D721Med (cell line): ENCODE measurements around the gene RAI1.

ENCODE experiments used
- DNase-seq: peaks from one replicate; pipeline ENCODE4 v3.0.0; 2011; ENCODE audit warnings: low spot score; ENCODE audit not compliant: insufficient read length
- FAIRE-seq: peaks from 2 replicates; lab custom pipeline; 2011; peaks lifted over from hg19 to GRCh38; lab: Jason Lieb, UNC
- CTCF ChIP-seq: IDR thresholded peaks from 2 replicates; pipeline ENCODE4 v1.5.1; 2012; ENCODE audit warnings: mild to moderate bottlenecking, control low read depth; ENCODE audit not compliant: insufficient read depth; ENCODE audit errors: missing control alignments

RAI1 gene

GRCh38 chr17:17744116-17744515 is 62.9 kb downstream of the RAI1 start:
- FAIRE-seq (no peak), DNase-seq (no peak)
- no peak for TF ChIP-seq CTCF

DNA sequence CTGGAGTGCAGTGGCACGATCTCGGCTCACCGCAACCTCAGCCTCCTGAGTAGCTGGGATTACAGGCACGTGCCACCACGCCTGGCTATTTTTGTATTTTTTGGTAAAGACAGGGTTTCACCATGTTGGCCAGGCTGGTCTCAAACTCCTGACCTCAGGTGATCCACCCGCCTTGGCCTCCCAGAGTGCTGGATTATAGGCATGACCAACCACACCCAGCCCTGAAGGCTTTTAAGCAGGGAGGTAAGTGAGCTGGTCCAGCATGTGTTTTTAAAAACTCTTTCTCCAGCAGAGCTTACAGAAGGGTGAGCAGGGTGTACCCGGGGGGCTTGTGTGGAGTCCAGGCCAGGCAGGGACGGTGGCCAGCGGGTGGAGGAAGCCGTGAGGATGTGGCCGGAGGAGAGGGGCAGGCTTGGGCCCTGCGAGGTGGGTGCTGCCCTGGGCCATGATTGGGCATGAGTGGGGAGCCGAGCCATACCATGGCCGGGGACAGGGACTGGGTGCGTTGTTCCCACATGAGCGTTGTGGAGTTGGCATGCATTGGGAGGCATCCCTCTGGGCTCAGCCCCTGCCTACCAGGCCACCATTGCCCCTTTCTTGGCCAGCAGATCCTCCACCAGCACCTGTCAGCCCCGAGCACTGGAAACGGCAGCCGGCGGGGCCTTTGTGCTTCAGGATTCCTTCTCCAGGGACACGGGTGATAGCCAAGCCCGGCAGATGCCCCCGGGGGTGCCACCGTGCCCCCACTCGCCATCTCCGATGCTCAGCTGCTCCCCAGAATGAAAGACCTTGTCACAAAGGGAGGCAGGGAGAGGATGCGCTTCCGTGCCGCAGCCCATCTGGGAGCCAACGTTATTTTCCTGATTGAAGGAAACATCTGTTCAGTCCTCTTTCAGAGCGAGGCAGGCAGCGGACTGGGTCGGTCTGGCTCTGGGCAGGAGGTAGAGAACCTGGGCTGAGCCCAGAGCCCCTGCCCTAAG is 64.5 kb downstream of the RAI1 start:
- no peak for FAIRE-seq
- DNase-seq, result no peak
- TF ChIP-seq CTCF, result no peak

GRCh38 chr17:17748179-17748578 is 66.9 kb downstream of the RAI1 start:
- TF ChIP-seq CTCF, result no peak
- DNase-seq (no peak), FAIRE-seq (no peak)

GRCh38 chr17:17748604-17749003 is 67.3 kb downstream of the RAI1 start:
- no peak for TF ChIP-seq CTCF
- DNase-seq (no peak), FAIRE-seq (no peak)

DNA sequence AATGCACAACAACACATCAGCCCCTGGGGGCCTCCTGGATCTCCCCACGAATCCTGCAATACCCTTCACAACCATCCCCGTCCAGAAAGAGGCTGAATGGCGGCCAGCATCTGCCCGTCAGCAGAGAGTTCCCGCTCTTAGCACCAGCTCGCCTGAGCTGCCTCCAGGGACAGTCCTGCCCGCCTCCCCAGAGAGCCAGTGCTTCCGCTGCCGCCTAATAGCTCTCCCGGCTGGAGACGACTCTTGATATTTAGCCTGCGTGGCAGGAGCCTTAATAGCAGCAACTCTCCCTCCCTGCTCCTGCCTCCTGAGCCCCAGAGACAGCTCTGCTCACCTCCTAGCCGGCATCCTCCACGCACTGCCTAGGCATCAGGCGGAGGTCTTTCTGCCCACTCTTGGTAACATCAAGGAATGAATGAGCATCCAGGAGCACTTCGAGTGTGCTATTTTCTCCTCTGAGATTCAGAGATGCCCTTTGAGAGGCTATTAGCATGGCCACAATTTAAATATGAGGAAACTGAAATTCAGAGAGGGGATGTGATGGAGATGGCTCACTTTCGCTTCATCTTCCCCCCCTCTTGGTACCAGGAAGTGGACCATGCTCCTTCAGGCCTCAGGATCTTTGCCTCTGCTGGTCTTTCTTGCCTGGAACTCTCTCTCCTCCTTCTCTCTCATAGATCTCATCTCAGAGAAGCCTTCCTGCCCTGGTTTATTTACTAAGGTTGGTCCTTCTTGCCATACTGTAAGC is 67.9 kb downstream of the RAI1 start:
- no peak for FAIRE-seq
- no peak for TF ChIP-seq CTCF
- no peak for DNase-seq

- FAIRE-seq (no peak), DNase-seq (peak; percentile 85)
- no peak for TF ChIP-seq CTCF
Measured at GRCh38 chr17:17749921-17750320, 68.7 kb downstream of the RAI1 start.
